Stomach (tissue), 9 donors: ENCODE measurements around the gene SOX5. TPM values are rescaled to one million over a fixed set of nuclear protein-coding genes. Genes with fewer than 3 reads are reported as not detected.
"Not testable (repeated sequence)": the region's sequence is repeated elsewhere in the genome, so short reads cannot be mapped to it uniquely, and the experiment has no call there.

Source experiments
- DNase-seq, 2 donors: peaks; one replicate each; pipeline versions ENCODE4 v3.0.0 to v3.0.0-alpha.2; 2013 to 2019
- H3K27ac ChIP-seq, 5 donors: fragments of 200-600 bp in 4 of 5; sonication (generic) in 4 of 5; one replicate each; pipeline ENCODE4 v1.5.1; 2013 to 2019; ENCODE audit warnings: mild to moderate bottlenecking in 1 of 5, moderate library complexity in 1 of 5
- H3K27me3 ChIP-seq, 3 donors: fragments of 200-600 bp; sonication (generic); one replicate each; pipeline ENCODE4 v1.5.1; 2017 to 2019; ENCODE audit warnings: mixed run types in 1 of 3
- H3K36me3 ChIP-seq, 4 donors: fragments of 200-600 bp; sonication (generic); 1 replicate in 3 of 4; 2 replicates in 1 of 4; pipeline ENCODE4 v1.5.1; 2016 to 2019
- H3K4me1 ChIP-seq, 4 donors: fragments of 200-600 bp; sonication (generic); one replicate each; pipeline ENCODE4 v1.5.1; 2016 to 2019
- H3K4me3 ChIP-seq, 4 donors: fragments of 200-600 bp; sonication (generic) in 3 of 4; one replicate each; pipeline ENCODE4 v1.5.1; 2016 to 2019; ENCODE audit warnings: mild to moderate bottlenecking in 1 of 4
- H3K9me3 ChIP-seq, 4 donors: fragments of 200-600 bp; sonication (generic); one replicate each; pipeline ENCODE4 v1.5.1; 2016 to 2019
- EP300 ChIP-seq: sonication (generic); formaldehyde crosslinking; IDR thresholded peaks from one replicate; pipeline ENCODE4 v1.6.1; 2017; ENCODE audit warnings: antibody characterized with exemption
- POLR2A ChIP-seq, 4 donors: fragments of 450-650 bp; IDR thresholded peaks; one replicate each; pipeline ENCODE4 v1.6.1; 2016; ENCODE audit warnings: antibody characterized with exemption in 4 of 4, control low read depth in 2 of 4, mild to moderate bottlenecking in 1 of 4, moderate library complexity in 1 of 4
- POLR2AphosphoS5 ChIP-seq, 3 donors: sonication (generic); formaldehyde crosslinking; IDR thresholded peaks; one replicate each; pipeline ENCODE4 v1.6.1; 2016; ENCODE audit warnings: antibody characterized with exemption in 3 of 3
- WGBS, 5 donors: extraction: QIAGEN DNeasy Blood & Tissue Kit in 3 of 5; methylation state at CpG; one replicate each; pipeline versions ENCODE4 v1.1.5 to v1.1.7; 2013 to 2018; 5-methylcytosine and 5-hydroxymethylcytosine counted together
- intact Hi-C: fragments of 100-400 bp; cut with DNase I; formaldehyde crosslinking; loops from one replicate; pipeline ENCODE4 v1.15.1; 2023; ENCODE audit warnings: low total_unique reads
- polyA plus RNA-seq, 3 donors: library from polyadenylated mRNA; stranded (reverse); fragments of 200-250 nt; gene quantifications; one replicate each; pipeline ENCODE4 v1.2.3, GENCODE V29; 2013
- total RNA-seq, 5 donors: library from RNA; depleted of rRNA; stranded (reverse); fragments of >200 nt; gene quantifications; one replicate each; pipeline versions ENCODE4 v1.1.0 to v1.2.3, GENCODE V29; 2014 to 2016
- TF ChIP-seq, protein P1 (sequence below), 7 experiments: fragments of 450-650 bp in 4 of 7; fragments of 200-600 bp in 3 of 7; sonication (generic) in 3 of 7; IDR thresholded peaks; one replicate each; pipeline ENCODE4 v1.5.1; 2016 to 2019; ENCODE audit warnings: antibody characterized with exemption in 7 of 7, control low read depth in 2 of 7, mild to moderate bottlenecking in 1 of 7
- donor health status: healthy with polysubstance abuse.
- donor health status: Bipolar disorder and iron deficiency.
- donor health status: healthy.

The SOX5 gene
- total and polyA plus RNA-seq, 8 donors, result 0.85 to 57.2 (median 4.6) TPM

DNA sequence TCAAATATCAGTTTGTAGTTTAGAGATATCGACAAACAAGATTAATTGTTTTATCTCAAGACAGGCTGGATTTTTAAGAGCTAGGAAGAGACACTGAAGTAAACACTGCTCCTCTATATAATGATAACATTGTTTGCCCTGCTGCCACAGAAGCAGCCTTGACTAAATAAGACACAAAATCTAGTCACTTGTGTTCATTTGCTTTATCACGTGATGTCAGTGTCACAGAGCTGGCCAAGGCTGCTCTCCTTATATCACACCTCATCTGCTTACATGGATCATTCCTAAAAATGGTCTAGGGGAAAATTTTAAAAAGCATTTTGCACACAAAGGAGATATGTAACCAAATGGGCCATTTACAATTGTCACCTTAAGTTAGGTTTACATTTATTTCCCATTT, 64.1 kb downstream of the SOX5 start:
- Histone ChIP-seq H3K4me3 (no peak overlapping the region), H3K27ac (no peak overlapping the region), H3K36me3 (no peaks in the 10 kb centered on the region), H3K27me3 (no peaks in the 10 kb centered on the region), H3K4me1 (peaks cover 0 to 3% (median 0%) of the 10 kb centered on the region in 4 donors), H3K9me3 (no peaks in the 10 kb centered on the region)
- intact Hi-C loops, result no loop called here
- no peak for DNase-seq
- 59 to 80% (median 70%) methylated on average over 2 of the region's 2 CpGs for WGBS, 5 donors
- no peak for TF ChIP-seq POLR2AphosphoS5 (IDR thresholded peaks at IDR 0.05)
- TF ChIP-seq, protein P1, sequence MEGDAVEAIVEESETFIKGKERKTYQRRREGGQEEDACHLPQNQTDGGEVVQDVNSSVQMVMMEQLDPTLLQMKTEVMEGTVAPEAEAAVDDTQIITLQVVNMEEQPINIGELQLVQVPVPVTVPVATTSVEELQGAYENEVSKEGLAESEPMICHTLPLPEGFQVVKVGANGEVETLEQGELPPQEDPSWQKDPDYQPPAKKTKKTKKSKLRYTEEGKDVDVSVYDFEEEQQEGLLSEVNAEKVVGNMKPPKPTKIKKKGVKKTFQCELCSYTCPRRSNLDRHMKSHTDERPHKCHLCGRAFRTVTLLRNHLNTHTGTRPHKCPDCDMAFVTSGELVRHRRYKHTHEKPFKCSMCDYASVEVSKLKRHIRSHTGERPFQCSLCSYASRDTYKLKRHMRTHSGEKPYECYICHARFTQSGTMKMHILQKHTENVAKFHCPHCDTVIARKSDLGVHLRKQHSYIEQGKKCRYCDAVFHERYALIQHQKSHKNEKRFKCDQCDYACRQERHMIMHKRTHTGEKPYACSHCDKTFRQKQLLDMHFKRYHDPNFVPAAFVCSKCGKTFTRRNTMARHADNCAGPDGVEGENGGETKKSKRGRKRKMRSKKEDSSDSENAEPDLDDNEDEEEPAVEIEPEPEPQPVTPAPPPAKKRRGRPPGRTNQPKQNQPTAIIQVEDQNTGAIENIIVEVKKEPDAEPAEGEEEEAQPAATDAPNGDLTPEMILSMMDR (IDR thresholded peaks at IDR 0.05), result no peak
- no peak for TF ChIP-seq POLR2A (IDR thresholded peaks at IDR 0.05)
- no peak for TF ChIP-seq EP300

DNA sequence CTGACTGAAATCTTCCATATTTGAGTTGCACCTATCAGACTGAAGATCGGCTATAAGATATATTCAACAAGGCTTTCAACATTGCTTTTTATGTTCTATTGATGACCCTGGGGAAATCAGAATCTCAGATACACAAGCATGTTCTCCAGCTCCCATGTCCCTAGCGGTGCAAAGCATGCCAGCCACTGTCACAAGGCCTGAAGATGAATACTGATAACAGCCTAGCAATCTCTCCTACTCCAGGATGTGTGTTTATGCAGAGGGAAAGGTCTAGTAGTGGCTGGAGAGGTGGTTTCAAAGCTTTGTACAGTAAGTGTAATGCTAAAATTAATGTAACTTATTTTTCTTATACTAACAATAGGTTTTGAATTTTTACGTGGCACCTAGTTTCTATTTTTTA, 64.6 kb downstream of the SOX5 start:
- WGBS, 5 donors, result 90 to 96% (median 91%) methylated on average over 3 of the region's 3 CpGs
- H3K27me3 ChIP-seq, result no peaks in the 10 kb centered on the region
- H3K9me3 ChIP-seq, result no peaks in the 10 kb centered on the region
- DNase-seq, result no peak
- no peak overlapping the region for H3K27ac ChIP-seq
- H3K4me3 ChIP-seq, result no peak overlapping the region
- peaks cover 0 to 3% (median 0%) of the 10 kb centered on the region in 4 donors for H3K4me1 ChIP-seq
- no peak for TF ChIP-seq POLR2AphosphoS5 (IDR thresholded peaks at IDR 0.05)
- TF ChIP-seq POLR2A (IDR thresholded peaks at IDR 0.05), result no peak
- TF ChIP-seq, protein P1 (IDR thresholded peaks at IDR 0.05), result no peak
- TF ChIP-seq EP300, result no peak
- H3K36me3 ChIP-seq, result no peaks in the 10 kb centered on the region
- intact Hi-C loops, result no loop called here

- no peak overlapping the region for H3K4me3 ChIP-seq
- H3K36me3 ChIP-seq, result no peaks in the 10 kb centered on the region
- WGBS, 5 donors, result 78 to 94% (median 91%) methylated on average over 5 of the region's 5 CpGs
- TF ChIP-seq, protein P1 (IDR thresholded peaks at IDR 0.05), result no peak
- H3K27me3 ChIP-seq, result no peaks in the 10 kb centered on the region
- H3K9me3 ChIP-seq, result no peaks in the 10 kb centered on the region
- H3K4me1 ChIP-seq, result no peaks in the 10 kb centered on the region
- H3K27ac ChIP-seq, result no peak overlapping the region
- no peak for DNase-seq
- intact Hi-C loops, result no loop called here
Measured at GRCh38 chr12:23880988-23881387, 68.5 kb downstream of the SOX5 start.

DNA sequence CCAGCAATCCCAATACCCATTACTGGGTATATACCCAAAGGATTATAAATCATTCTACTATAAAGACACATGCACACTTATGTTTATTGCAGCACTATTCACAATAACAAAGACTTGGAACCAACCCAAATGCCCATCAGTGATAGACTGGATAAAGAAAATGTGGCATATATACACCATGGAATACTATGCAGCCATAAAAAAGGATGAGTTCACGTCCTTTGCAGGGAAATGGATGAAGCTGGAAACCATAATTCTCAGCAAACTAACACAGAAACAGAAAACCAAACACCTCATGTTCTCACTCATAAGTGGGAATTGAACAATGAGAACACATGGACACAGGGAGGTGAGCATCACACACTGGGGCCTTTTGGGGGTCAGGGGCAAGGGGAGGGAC, 72.9 kb downstream of the SOX5 start:
- H3K4me1 ChIP-seq, H3K27me3 ChIP-seq, DNase-seq, intact Hi-C loops, H3K9me3 ChIP-seq, H3K36me3 ChIP-seq, H3K4me3 ChIP-seq, H3K27ac ChIP-seq: not testable (repeated sequence)
- 78 to 96% (median 86%) methylated on average over 1 of the region's 1 CpG for WGBS, 5 donors

- Histone ChIP-seq H3K9me3 (no peaks in the 10 kb centered on the region), H3K4me3 (no peak overlapping the region), H3K27ac (no peak overlapping the region), H3K27me3 (no peaks in the 10 kb centered on the region), H3K4me1 (no peaks in the 10 kb centered on the region), H3K36me3 (no peaks in the 10 kb centered on the region)
- intact Hi-C loops, result no loop called here
- no peak for DNase-seq
- TF ChIP-seq POLR2A (IDR thresholded peaks at IDR 0.05), result no peak
- TF ChIP-seq, protein P1 (IDR thresholded peaks at IDR 0.05), result no peak
- no peak for TF ChIP-seq EP300
- TF ChIP-seq POLR2AphosphoS5 (IDR thresholded peaks at IDR 0.05), result no peak
Measured at GRCh38 chr12:23867794-23868193, 81.7 kb downstream of the SOX5 start.
